Frontal cortex (tissue), 4 donors: ENCODE measurements around the gene SP7. TPM values are rescaled to one million over a fixed set of nuclear protein-coding genes. Genes with fewer than 3 reads are reported as not detected.
A peak's percentile ranks its signal among the peaks of the same experiment; 100 is the strongest.
"Not testable (repeated sequence)": the region's sequence is repeated elsewhere in the genome, so short reads cannot be mapped to it uniquely, and the experiment has no call there.

Experiments used
- DNase-seq, 2 donors: peaks; one replicate each; pipeline ENCODE4 v3.0.0; 2012; ENCODE audit warnings: low spot score in 2 of 2
- FAIRE-seq: peaks from 2 replicates; lab custom pipeline; 2012; peaks lifted over from hg19 to GRCh38; lab: Jason Lieb, UNC
- total RNA-seq: library from RNA; depleted of rRNA; stranded (reverse); fragments of >200 nt; gene quantifications from one replicate; pipeline ENCODE4 v1.2.3, GENCODE V29; 2014
- donor health status: control.
- donor health status: control.
- donor health status: control.

The SP7 gene
- under 0.01 TPM for total RNA-seq

GRCh38 chr12:53336181-53336681, at the start of gene SP7:
Gene SP7 (minus strand): TSS chr12:53336354. CDS start chr12:53335646, 708 bp downstream.
- DNase-seq (no peak), FAIRE-seq (no peak)

DNA sequence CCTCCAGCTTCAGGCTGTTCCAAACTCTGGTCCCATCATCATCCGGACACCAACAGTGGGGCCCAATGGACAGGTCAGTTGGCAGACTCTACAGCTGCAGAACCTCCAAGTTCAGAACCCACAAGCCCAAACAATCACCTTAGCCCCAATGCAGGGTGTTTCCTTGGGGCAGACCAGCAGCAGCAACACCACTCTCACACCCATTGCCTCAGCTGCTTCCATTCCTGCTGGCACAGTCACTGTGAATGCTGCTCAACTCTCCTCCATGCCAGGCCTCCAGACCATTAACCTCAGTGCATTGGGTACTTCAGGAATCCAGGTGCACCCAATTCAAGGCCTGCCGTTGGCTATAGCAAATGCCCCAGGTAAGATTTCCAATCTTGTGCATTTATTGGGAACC, 47.1 kb upstream of the SP7 start:
- DNase-seq: no peak
- no peak for FAIRE-seq

GRCh38 chr12:53381731-53382630, 45.8 kb upstream of the SP7 start:
- FAIRE-seq (no peak), DNase-seq (no peak)

DNA sequence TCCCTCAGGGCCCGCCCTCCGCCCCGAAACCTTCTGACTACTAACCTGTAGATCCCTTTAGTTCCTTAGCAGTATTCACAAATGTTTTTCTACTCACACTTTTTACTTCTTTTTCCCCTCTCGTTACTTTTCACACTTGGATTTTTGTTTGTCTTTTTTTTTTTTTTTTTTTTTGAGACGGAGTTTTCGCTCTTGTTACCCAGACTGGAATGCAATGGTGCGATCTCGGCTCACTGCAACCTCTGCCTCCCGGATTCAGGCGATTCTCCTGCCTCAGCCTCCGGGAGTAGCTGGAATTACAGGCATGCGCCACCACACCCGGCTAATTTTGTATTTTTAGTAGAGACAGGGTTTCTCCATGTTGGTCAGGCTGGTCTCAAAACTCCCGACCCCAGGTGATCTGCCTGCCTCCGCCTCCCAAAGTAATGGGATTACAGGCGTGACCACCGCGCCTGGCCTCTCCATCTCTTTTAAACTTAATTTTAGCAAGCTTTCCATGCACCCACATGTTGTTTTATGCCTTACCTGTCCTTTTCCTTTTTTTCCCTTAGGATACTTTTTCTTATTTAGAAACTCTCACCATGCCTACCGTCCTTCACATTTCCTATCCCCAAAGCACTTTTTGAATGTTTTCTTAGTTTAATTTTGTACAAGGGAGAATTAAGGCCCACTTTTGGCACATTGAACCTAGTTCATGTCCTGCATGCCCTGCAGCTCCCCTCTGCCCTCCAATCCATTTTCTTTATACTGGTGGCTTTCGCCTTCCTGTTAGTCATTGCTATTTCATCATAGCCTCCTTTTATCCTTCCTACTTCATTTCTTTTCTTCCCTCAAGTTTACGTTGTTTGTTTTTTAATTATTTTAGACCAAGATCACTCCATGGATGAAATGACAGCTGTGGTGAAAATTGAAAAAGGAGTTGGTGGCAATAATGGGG, 44.9 kb upstream of the SP7 start:
- FAIRE-seq: no peak
- DNase-seq: no peak

GRCh38 chr12:53380104-53380793, 44.1 kb upstream of the SP7 start, which contains the start of gene SP1:
Gene SP1 (plus strand): TSS chr12:53380176. CDS start chr12:53380292, 116 bp downstream.
- no peak for FAIRE-seq
- DNase-seq: peak; percentile 72 to 79

DNA sequence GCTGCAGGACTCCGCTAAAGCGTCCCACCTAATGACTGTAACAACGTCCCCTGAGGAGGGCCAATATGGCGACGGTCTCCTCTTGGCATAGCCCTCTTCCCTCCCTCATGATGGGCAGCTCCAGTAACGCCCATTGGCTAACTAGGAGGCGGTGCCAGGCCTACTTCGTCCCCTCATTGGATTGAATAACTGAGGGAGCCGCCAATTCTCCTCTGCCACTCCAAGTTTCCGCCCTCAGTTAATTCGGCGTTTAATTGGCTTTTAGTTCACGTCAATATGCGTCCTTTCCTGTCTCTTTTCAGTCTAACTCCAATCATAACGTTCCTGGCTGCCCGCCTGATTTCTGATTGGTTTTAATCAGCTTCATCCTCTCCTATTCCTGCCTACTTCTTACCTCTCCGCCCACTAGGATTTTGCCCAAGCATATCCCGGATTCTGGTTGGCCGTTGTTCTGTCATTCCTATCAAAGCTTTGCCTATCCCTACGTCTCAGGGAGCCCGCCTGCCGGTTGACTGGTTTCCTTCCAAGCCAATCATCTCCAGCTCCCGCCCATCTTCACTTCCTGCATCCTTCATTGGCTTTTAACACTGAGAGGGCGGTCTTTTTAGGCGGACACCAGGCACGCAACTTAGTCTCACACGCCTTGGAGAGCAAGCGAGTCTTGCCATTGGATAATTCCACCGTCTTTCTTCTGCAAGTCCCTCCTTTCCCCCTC, 43.4 kb upstream of the SP7 start:
- peak; percentile 99 for FAIRE-seq
- peak; percentile 87 to 89 for DNase-seq

- no peak for FAIRE-seq
Observed at GRCh38 chr12:53378724-53379388, 42.7 kb upstream of the SP7 start.

GRCh38 chr12:53378222-53378621, 42.1 kb upstream of the SP7 start:
- FAIRE-seq (no peak), DNase-seq (no peak)

More at GRCh38 chr12:53378724-53379388, 42.7 kb upstream of the SP7 start:
- no peak for DNase-seq

- no peak for FAIRE-seq
- no peak for DNase-seq
Observed at GRCh38 chr12:53376747-53377146, 40.6 kb upstream of the SP7 start.

DNA sequence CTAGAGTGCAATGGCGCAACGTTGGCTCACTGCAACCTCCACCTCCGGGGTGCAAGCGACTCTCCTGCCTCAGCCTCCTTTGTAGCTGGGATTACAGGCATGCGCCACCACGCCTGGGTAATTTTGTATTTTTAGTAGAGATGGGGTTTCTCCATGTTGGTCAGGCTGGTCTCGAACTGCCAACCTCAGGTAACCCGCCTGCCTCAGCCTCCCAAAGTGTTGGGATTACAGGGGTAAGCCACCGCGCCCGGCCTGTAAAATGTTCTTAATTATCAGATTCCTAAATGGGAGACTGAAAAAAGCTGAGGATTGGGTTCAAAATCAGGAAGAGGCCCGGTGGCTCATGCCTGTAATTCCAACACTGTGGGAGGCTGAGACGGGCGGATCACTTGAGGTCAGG, 38.1 kb upstream of the SP7 start:
- FAIRE-seq, DNase-seq: not testable (repeated sequence)

DNA sequence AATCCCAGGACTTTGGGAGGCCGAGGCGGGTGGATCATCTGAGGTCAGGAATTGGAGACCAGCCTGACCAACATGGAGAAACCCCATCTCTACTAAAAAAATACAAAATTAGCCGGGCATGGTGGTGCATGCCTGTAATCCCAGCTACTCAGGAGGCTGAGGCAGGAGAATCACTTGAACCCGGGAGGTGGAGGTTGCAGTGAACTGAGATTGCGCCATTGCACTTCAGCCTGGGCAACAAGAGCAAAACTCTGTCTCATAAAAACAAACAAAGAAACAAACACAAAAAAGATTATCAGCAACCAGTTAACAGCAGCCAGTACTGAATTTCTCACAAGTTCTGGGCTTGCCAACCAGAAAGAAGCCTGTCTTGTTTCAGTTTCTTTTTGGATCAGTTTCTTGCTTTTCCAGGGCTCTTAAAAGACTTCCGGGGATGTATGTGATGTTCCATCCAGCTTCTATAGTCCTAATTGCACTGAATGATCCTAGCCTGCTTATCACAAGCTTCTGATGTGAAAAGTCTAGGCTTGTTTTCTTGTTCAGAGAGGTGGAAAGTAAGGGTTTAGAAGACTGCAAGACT, 37.5 kb upstream of the SP7 start:
- DNase-seq, FAIRE-seq: not testable (repeated sequence)

DNA sequence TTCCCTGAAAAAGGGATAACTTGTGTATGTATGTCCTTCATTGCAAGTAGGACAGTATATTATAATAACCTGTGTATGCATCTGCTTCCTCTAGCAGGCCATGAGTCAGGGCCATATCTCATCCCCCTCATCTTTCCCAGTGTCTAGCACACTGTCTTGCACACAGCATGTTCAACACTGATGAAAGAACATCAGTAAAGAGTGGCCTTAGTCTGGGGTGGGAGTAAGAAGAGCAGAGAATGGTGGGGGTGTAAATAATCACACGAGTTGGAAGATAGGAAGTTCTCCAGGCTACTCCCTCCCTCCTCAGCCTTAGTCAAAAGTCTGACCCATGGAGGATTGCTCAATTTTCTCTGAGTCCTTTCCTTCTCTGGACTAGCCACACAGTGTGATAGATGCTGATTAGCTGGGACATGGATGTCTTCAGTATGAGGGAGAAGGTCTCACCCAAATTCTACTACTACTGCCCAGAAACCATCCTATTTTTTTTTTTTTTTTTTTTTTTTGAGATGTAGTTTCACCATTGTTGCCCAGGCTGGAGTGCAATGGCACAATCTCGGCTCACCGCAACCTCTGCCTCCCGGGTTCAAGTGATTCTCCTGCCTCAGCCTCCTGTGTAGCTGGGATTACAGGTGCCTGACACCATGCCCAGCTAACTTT, 29.2 kb upstream of the SP7 start:
- no peak for DNase-seq

GRCh38 chr12:53361638-53362037, 25.5 kb upstream of the SP7 start:
- not testable (repeated sequence) for DNase-seq, FAIRE-seq

More for the DNA sequence above, 29.2 kb upstream of the SP7 start:
- FAIRE-seq: no peak

GRCh38 chr12:53358836-53359419, 22.8 kb upstream of the SP7 start:
- no peak for FAIRE-seq

DNA sequence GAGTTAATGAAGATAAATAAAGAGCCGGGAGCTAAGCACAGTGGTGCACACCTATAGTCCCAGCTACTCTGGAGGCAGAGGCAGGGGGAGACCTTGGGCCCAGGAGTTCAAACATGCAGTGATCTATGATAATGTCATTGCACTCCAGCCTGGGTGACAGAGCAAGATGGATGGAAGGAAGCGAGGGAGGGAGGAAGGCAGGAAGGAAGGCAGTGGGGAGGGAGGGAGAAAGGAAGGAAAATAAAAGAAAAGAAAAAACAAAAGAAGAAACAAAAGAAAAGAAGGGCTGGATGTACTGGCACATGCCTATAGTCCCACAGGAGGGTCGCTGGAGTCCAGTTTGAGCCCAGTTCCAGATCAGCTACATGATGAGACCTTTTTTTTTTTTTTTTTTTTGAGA, 19.0 kb upstream of the SP7 start:
- DNase-seq (no peak), FAIRE-seq (no peak)

More at GRCh38 chr12:53358836-53359419, 22.8 kb upstream of the SP7 start:
- DNase-seq: no peak

DNA sequence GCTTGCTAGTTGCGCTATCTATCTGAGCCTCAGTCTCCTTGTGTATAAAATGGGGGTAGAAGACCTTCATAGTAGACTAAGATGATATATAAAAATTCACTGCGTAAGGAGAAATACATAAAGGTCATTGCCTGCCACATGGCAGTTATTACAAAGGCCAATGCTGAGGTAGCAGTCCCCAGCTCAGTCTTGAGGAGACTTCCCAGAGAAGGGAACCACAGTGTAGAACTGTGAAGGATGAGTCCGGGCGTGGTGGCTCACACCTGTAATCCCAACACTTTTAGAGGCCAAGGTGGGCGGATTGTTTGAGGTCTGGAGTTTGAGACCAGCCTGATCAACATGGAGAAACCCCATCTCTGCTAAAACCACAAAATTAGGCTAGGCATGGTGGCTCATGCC, 17.1 kb upstream of the SP7 start:
- DNase-seq (no peak), FAIRE-seq (no peak)
